H1 (cell line): ENCODE results near the gene DOCK10. TPM values are rescaled to one million over a fixed set of nuclear protein-coding genes. Genes with fewer than 3 reads are reported as not detected.

Experiments
- CTCF ChIA-PET: fragments of 300-600 bp; sonication (Branson Sonifier 250); formaldehyde crosslinking; loops from one replicate; lab custom pipeline; 2021; ENCODE audit not compliant: partially characterized antibody; lab: Charles Lee
- POLR2A ChIA-PET: fragments of 300-600 bp; sonication (Branson Sonifier 250); formaldehyde crosslinking; loops from one replicate; lab custom pipeline; 2021; ENCODE audit warnings: inconsistent platforms; ENCODE audit not compliant: partially characterized antibody; lab: Charles Lee
- DNase-seq, 2 experiments: peaks; one replicate each; pipeline versions ENCODE4 v3.0.0 to v3.0.0-alpha.2; 2010 to 2022; ENCODE audit warnings: low spot score in 2 of 2, low read depth in 1 of 2, mixed read lengths in 1 of 2
- FAIRE-seq: peaks from 2 replicates; lab custom pipeline; 2011; peaks lifted over from hg19 to GRCh38; lab: Jason Lieb, UNC
- H2AFZ ChIP-seq: 2 replicates; pipeline ENCODE4 v1.8.1; 2012; ENCODE audit warnings: low read length, inconsistent platforms
- H2AK5ac ChIP-seq: 2 replicates; pipeline ENCODE4 v1.6.1; 2013; ENCODE audit warnings: low read depth, low read length
- H2BK120ac ChIP-seq: replicated peaks from 2 replicates; pipeline ENCODE3; 2013; ENCODE audit warnings: low read depth, low read length, inconsistent platforms
- H2BK12ac ChIP-seq: 2 replicates; pipeline ENCODE4 v1.6.1; 2013; ENCODE audit warnings: low read depth, low read length
- H2BK15ac ChIP-seq: 2 replicates; pipeline ENCODE4 v1.6.1; 2013; ENCODE audit warnings: low read length
- H2BK20ac ChIP-seq: 2 replicates; pipeline ENCODE4 v1.6.1; 2013; ENCODE audit warnings: low read length
- H2BK5ac ChIP-seq: 2 replicates; pipeline ENCODE4 v1.6.1; 2013; ENCODE audit warnings: low read depth, low read length
- H3K14ac ChIP-seq: 2 replicates; pipeline ENCODE4 v1.6.1; 2013; ENCODE audit warnings: inconsistent platforms; ENCODE audit not compliant: insufficient read length
- H3K18ac ChIP-seq: 2 replicates; pipeline ENCODE4 v1.6.1; 2013; ENCODE audit warnings: low read length; ENCODE audit errors: extremely low read depth
- H3K23ac ChIP-seq: 2 replicates; pipeline ENCODE4 v1.6.1; 2013; ENCODE audit warnings: inconsistent platforms; ENCODE audit not compliant: insufficient read length
- H3K23me2 ChIP-seq: 2 replicates; pipeline ENCODE4 v1.6.1; 2013; ENCODE audit warnings: low read depth, low read length
- H3K27ac ChIP-seq: 2 replicates; pipeline ENCODE4 v1.6.1; 2011; ENCODE audit warnings: low read depth, low read length, inconsistent platforms
- H3K27me3 ChIP-seq, 4 experiments: replicated peaks in 1 of 4; 1 replicate in 1 of 4; 2 replicates in 3 of 4; pipeline versions ENCODE4 v1.6.1 to v1.8.1; 2011 to 2013; ENCODE audit warnings: low read length in 3 of 4, mild to moderate bottlenecking in 3 of 4, inconsistent platforms in 2 of 4, mixed read lengths in 2 of 4, moderate library complexity in 1 of 4; ENCODE audit not compliant: control insufficient read depth in 3 of 4, insufficient read depth in 3 of 4; ENCODE audit errors: extremely low read depth in 1 of 4
- H3K36me3 ChIP-seq, 4 experiments: 2 replicates each; pipeline versions ENCODE4 v1.6.1 to v1.8.1; 2011 to 2013; ENCODE audit warnings: mild to moderate bottlenecking in 4 of 4, low read length in 3 of 4, moderate library complexity in 2 of 4, control low read depth in 1 of 4, inconsistent platforms in 1 of 4; ENCODE audit not compliant: insufficient read depth in 4 of 4, control insufficient read depth in 2 of 4
- H3K4ac ChIP-seq: replicated peaks from 2 replicates; pipeline ENCODE3; 2013; ENCODE audit warnings: low read length, low read depth, mixed read lengths, inconsistent platforms; ENCODE audit not compliant: insufficient read length
- H3K4me1 ChIP-seq, 4 experiments: replicated peaks in 1 of 4; 1 replicate in 1 of 4; 2 replicates in 3 of 4; pipeline versions ENCODE4 v1.6.1 to v1.8.1; 2011 to 2013; ENCODE audit warnings: low read length in 3 of 4, inconsistent platforms in 2 of 4, mixed read lengths in 1 of 4; ENCODE audit not compliant: insufficient read depth in 4 of 4, control insufficient read depth in 3 of 4
- H3K4me2 ChIP-seq, 2 experiments: 2 replicates each; pipeline versions ENCODE4 v1.6.1 to v1.8.1; 2011 to 2013; ENCODE audit warnings: low read depth in 2 of 2, low read length in 2 of 2, control low read depth in 1 of 2, inconsistent platforms in 1 of 2, mild to moderate bottlenecking in 1 of 2; ENCODE audit not compliant: insufficient read depth in 1 of 2
- H3K4me3 ChIP-seq, 4 experiments: fragments of 200-600, 300-600 bp in 1 of 4; sonication (generic), shearing (Covaris generic), sonication (Bioruptor Twin) in 1 of 4; 2 replicates each; pipeline versions ENCODE4 v1.5.1 to v1.8.1; 2011 to 2016; ENCODE audit warnings: low read length in 4 of 4, low read depth in 3 of 4, control low read depth in 2 of 4, inconsistent platforms in 2 of 4, mild to moderate bottlenecking in 2 of 4, mixed read lengths in 1 of 4, moderate library complexity in 1 of 4; ENCODE audit not compliant: insufficient read depth in 2 of 4; ENCODE audit errors: extremely low read depth in 1 of 4
- H3K56ac ChIP-seq: replicated peaks from 2 replicates; pipeline ENCODE3; 2013; ENCODE audit warnings: low read depth, mild to moderate bottlenecking, mixed read lengths, low read length, inconsistent platforms; ENCODE audit not compliant: insufficient read length
- H3K79me1 ChIP-seq: 2 replicates; pipeline ENCODE4 v1.6.1; 2013; ENCODE audit warnings: low read depth, low read length, control low read depth
- H3K79me2 ChIP-seq, 2 experiments: 2 replicates each; pipeline versions ENCODE4 v1.6.1 to v1.8.1; 2012 to 2013; ENCODE audit warnings: low read length in 2 of 2, mild to moderate bottlenecking in 2 of 2, inconsistent platforms in 1 of 2; ENCODE audit not compliant: insufficient read depth in 2 of 2, control insufficient read depth in 1 of 2
- H3K9ac ChIP-seq, 4 experiments: replicated peaks in 1 of 4; 1 replicate in 1 of 4; 2 replicates in 3 of 4; pipeline versions ENCODE4 v1.6.1 to v1.8.1; 2011 to 2013; ENCODE audit warnings: low read depth in 3 of 4, low read length in 3 of 4, control low read depth in 2 of 4, mild to moderate bottlenecking in 2 of 4, moderate library complexity in 2 of 4, inconsistent platforms in 1 of 4; ENCODE audit errors: extremely low read depth in 1 of 4
- H3K9me3 ChIP-seq, 2 experiments: 2 replicates each; pipeline versions ENCODE4 v1.6.1 to v1.8.1; 2012 to 2013; ENCODE audit warnings: mild to moderate bottlenecking in 2 of 2, moderate library complexity in 2 of 2, control low read depth in 1 of 2, inconsistent platforms in 1 of 2, low read depth in 1 of 2, low read length in 1 of 2, mixed read lengths in 1 of 2; ENCODE audit not compliant: insufficient read depth in 2 of 2
- H4K20me1 ChIP-seq, 2 experiments: replicated peaks in 1 of 2; 2 replicates each; pipeline versions ENCODE3 to v1.8.1; 2011 to 2013; ENCODE audit warnings: inconsistent platforms in 2 of 2, low read length in 2 of 2, mild to moderate bottlenecking in 1 of 2; ENCODE audit not compliant: insufficient read depth in 2 of 2, control insufficient read depth in 1 of 2
- H4K5ac ChIP-seq: 2 replicates; pipeline ENCODE4 v1.6.1; 2013; ENCODE audit warnings: low read length, low read depth, mixed read lengths, inconsistent platforms; ENCODE audit not compliant: insufficient read length
- H4K8ac ChIP-seq: 2 replicates; pipeline ENCODE4 v1.8.0; 2013; ENCODE audit warnings: mild to moderate bottlenecking, moderate library complexity, low read length, inconsistent platforms; ENCODE audit not compliant: insufficient read depth; ENCODE audit errors: extremely low read depth
- H4K91ac ChIP-seq: replicated peaks from 2 replicates; pipeline ENCODE3; 2013; ENCODE audit warnings: low read length, mixed read lengths, inconsistent platforms; ENCODE audit not compliant: insufficient read length
- ASH2L ChIP-seq: fragments of 200-600, 300-600 bp; sonication (generic); IDR thresholded peaks from one replicate; pipeline ENCODE4 v1.7.1; 2017; ENCODE audit warnings: low read length
- BACH1 ChIP-seq: IDR thresholded peaks from 2 replicates; pipeline ENCODE4 v1.6.1; 2012; ENCODE audit warnings: low read length, improper control_type of control experiment
- HDAC2 ChIP-seq, 2 experiments: fragments of 300-600 bp in 1 of 2; sonication (generic) in 1 of 2; IDR thresholded peaks; 2 replicates each; pipeline ENCODE4 v1.6.1; 2011 to 2012; ENCODE audit warnings: low read depth in 2 of 2, low read length in 2 of 2, mild to moderate bottlenecking in 2 of 2, moderate library complexity in 2 of 2, borderline replicate concordance in 1 of 2, inconsistent platforms in 1 of 2
- JUND ChIP-seq: IDR thresholded peaks from 2 replicates; pipeline ENCODE4 v1.6.1; 2011; ENCODE audit warnings: mild to moderate bottlenecking, improper control_type of control experiment, low read length
- RAD21 ChIP-seq, 2 experiments: IDR thresholded peaks in 1 of 2; conservative IDR thresholded peaks in 1 of 2; 2 replicates each; pipeline ENCODE4 v1.6.1; 2011; ENCODE audit warnings: low read depth in 2 of 2, low read length in 2 of 2, improper control_type of control experiment in 1 of 2, inconsistent platforms in 1 of 2, mild to moderate bottlenecking in 1 of 2, moderate library complexity in 1 of 2
- SIN3A ChIP-seq, 2 experiments: IDR thresholded peaks in 1 of 2; conservative IDR thresholded peaks in 1 of 2; 2 replicates each; pipeline ENCODE4 v1.6.1; 2011 to 2012; ENCODE audit warnings: low read length in 2 of 2, improper control_type of control experiment in 1 of 2, low read depth in 1 of 2, mild to moderate bottlenecking in 1 of 2
- SIX5 ChIP-seq: IDR thresholded peaks from 2 replicates; pipeline ENCODE4 v1.6.1; 2011; ENCODE audit warnings: mild to moderate bottlenecking, low read depth, low read length
- SP1 ChIP-seq: IDR thresholded peaks from 2 replicates; pipeline ENCODE4 v1.6.1; 2011; ENCODE audit warnings: low read depth, low read length
- WGBS, 2 experiments: shearing (Covaris generic) in 1 of 2; methylation state at CpG; one replicate each; pipeline versions ENCODE4 v1.1.6 to v1.1.7; 2013 to 2015; ENCODE audit warnings: low lambda C conversion rate in 2 of 2, mixed read lengths in 2 of 2, inconsistent platforms in 1 of 2, low coverage in 1 of 2, missing lambda C conversion rate in 1 of 2; ENCODE audit not compliant: insufficient replicate concordance in 2 of 2, insufficient coverage in 1 of 2, insufficient read length in 1 of 2; ENCODE audit errors: extremely low coverage in 1 of 2, missing lambda C conversion rate in 1 of 2; 5-methylcytosine and 5-hydroxymethylcytosine counted together
- polyA plus RNA-seq, 7 experiments: library from polyadenylated mRNA; depleted of rRNA in 3 of 7; stranded (reverse) in 5 of 7; unstranded in 2 of 7; fragments of >200 nt in 5 of 7; fragments of 200-250 nt in 2 of 7; gene quantifications; 1 replicate in 5 of 7; 2 replicates in 1 of 7; 4 replicates in 1 of 7; pipeline versions ENCODE4 v1.2.1 to v1.2.3, GENCODE V29; 2011 to 2013; ENCODE audit warnings: missing spikeins in 2 of 7, mixed read lengths in 2 of 7
- total RNA-seq: library from RNA; stranded (reverse); fragmentation: NEBNext Ultra II Directional; extraction: Animal tissue kit (Norgen Biotek cat#: 25700); gene quantifications from 2 replicates; pipeline ENCODE4 v1.2.1, GENCODE V29; 2021
- TF ChIP-seq, protein P1 (sequence below), 3 experiments: IDR thresholded peaks; 1 replicate in 2 of 3; 2 replicates in 1 of 3; pipeline versions ENCODE4 v1.5.1 to v1.6.1; 2011; ENCODE audit warnings: low read length in 3 of 3, mild to moderate bottlenecking in 3 of 3, inconsistent platforms in 2 of 3, low read depth in 1 of 3, moderate library complexity in 1 of 3; ENCODE audit not compliant: insufficient read depth in 1 of 3; ENCODE audit errors: control extremely low read depth in 1 of 3
- TF ChIP-seq, protein P2 (sequence below): IDR thresholded peaks from 2 replicates; pipeline ENCODE4 v1.6.1; 2012; ENCODE audit warnings: inconsistent platforms

DOCK10 gene
- total and polyA plus RNA-seq, 2 of the 8 experiments (the other 6 are each of a cell fraction or from before 2014, with no cell fraction given): 0.33 to 1.6 TPM

DNA sequence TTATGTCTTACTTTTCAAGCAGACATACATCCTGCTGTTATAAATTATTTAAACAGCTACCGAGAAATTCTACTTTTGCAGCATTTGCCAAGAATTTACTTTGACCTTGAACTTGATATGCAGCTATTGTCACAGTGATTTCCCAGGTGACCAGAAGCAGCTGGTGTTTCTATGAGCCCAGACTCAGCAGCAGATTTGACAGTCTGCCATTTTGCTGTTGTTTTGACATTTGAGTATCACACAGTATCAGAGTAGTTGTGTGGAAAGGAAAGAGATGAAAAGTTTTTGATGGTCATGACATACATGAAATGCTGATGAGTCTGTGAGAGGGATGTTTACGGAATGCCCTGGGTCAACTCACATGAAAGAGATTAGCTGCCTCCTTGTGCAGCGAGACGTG is 319.5 kb downstream of the DOCK10 start:
- FAIRE-seq (no peak), DNase-seq (no peak)
- whole genome bisulfite sequencing, 2 experiments: 92% methylated on average over 4 of the region's 4 CpGs; no CpG with 5 or more reads in 1 of the 2 experiments
- Histone ChIP-seq H3K9ac (no peak overlapping the region), H2BK15ac (no peak overlapping the region), H3K4me1 (no peaks in the 10 kb centered on the region), H2BK5ac (no peak overlapping the region), H2BK12ac (no peak overlapping the region), H3K79me2 (no peaks in the 10 kb centered on the region), H3K27ac (no peak overlapping the region), H2BK120ac (no peak overlapping the region), H4K91ac (no peak overlapping the region), H3K79me1 (no peaks in the 10 kb centered on the region), H3K9me3 (peaks cover 0 to 2% of the 10 kb centered on the region in 2 experiments; a peak in 2 of 4 replicates), H4K8ac (no peak overlapping the region), H3K4me2 (no peak overlapping the region), H4K5ac (no peak overlapping the region), H2BK20ac (no peak overlapping the region), H2AFZ (no peak overlapping the region), H3K36me3 (no peaks in the 10 kb centered on the region), H3K4me3 (no peak overlapping the region), H3K4ac (no peak overlapping the region), H3K18ac (no peak overlapping the region), H4K20me1 (no peaks in the 10 kb centered on the region), H3K23ac (no peak overlapping the region), H3K27me3 (no peaks in the 10 kb centered on the region), H3K56ac (no peak overlapping the region), H3K23me2 (no peaks in the 10 kb centered on the region), H2AK5ac (no peak overlapping the region), H3K14ac (no peak overlapping the region)
- no peak for TF ChIP-seq BACH1
- TF ChIP-seq SIX5: no peak
- no peak for TF ChIP-seq JUND
- TF ChIP-seq SIN3A (conservative IDR thresholded peaks at IDR 0.05 in 1 of 2, IDR thresholded peaks at IDR 0.05 in 1 of 2; ENCODE audit: low read depth in 1 of 2, low read length in 2 of 2): no peak
- TF ChIP-seq RAD21 (IDR thresholded peaks at IDR 0.05 in 1 of 2, conservative IDR thresholded peaks at IDR 0.05 in 1 of 2; ENCODE audit: low read depth in 2 of 2, low read length in 2 of 2): no peak
- TF ChIP-seq, protein P1, sequence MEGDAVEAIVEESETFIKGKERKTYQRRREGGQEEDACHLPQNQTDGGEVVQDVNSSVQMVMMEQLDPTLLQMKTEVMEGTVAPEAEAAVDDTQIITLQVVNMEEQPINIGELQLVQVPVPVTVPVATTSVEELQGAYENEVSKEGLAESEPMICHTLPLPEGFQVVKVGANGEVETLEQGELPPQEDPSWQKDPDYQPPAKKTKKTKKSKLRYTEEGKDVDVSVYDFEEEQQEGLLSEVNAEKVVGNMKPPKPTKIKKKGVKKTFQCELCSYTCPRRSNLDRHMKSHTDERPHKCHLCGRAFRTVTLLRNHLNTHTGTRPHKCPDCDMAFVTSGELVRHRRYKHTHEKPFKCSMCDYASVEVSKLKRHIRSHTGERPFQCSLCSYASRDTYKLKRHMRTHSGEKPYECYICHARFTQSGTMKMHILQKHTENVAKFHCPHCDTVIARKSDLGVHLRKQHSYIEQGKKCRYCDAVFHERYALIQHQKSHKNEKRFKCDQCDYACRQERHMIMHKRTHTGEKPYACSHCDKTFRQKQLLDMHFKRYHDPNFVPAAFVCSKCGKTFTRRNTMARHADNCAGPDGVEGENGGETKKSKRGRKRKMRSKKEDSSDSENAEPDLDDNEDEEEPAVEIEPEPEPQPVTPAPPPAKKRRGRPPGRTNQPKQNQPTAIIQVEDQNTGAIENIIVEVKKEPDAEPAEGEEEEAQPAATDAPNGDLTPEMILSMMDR (IDR thresholded peaks at IDR 0.05; ENCODE audit: control extremely low read depth in 1 of 3, insufficient read depth in 1 of 3, low read depth in 1 of 3, low read length in 3 of 3): no peak
- TF ChIP-seq HDAC2 (IDR thresholded peaks at IDR 0.05; ENCODE audit: borderline replicate concordance in 1 of 2, low read depth in 2 of 2, low read length in 2 of 2): no peak
- TF ChIP-seq SP1: no peak
- TF ChIP-seq, protein P2, sequence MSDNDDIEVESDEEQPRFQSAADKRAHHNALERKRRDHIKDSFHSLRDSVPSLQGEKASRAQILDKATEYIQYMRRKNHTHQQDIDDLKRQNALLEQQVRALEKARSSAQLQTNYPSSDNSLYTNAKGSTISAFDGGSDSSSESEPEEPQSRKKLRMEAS: no peak
- TF ChIP-seq ASH2L: no peak
- POLR2A ChIA-PET: no interaction called here
- CTCF ChIA-PET: interaction anchor here (1.1 to 1.7 kb wide), 4 partner anchors 25 to 273 kb away, joined by 3 to 4 read pairs (median 3); no protein-coding TSS in a partner anchor
